ENCODE measurements around the gene AHNAK. TPM values are rescaled to one million over a fixed set of nuclear protein-coding genes. Genes with fewer than 3 reads are reported as not detected.
"Not testable (repeated sequence)": the region's sequence is repeated elsewhere in the genome, so short reads cannot be mapped to it uniquely, and the experiment has no call there.

AHNAK gene
- total RNA-seq, 4 donors from 2014 or later, result 874 to 1,336 (median 1,047) TPM

- ATAC-seq (ENCODE audit: low FRiP score) (no peak), DNase-seq (ENCODE audit: low spot score) (no peak)
Measured at GRCh38 chr11:62575156-62575555, 28.6 kb upstream of the AHNAK start.

GRCh38 chr11:62574363-62575071, 27.9 kb upstream of the AHNAK start:
- no peak for TF ChIP-seq CTCF (IDR thresholded peaks at IDR 0.05)
- DNase-seq (ENCODE audit: low spot score) (no peak), ATAC-seq (ENCODE audit: low FRiP score) (peak; percentile 17)

More at GRCh38 chr11:62575156-62575555, 28.6 kb upstream of the AHNAK start:
- TF ChIP-seq CTCF (IDR thresholded peaks at IDR 0.05), result no peak

- DNase-seq (ENCODE audit: low spot score) (peak; percentile 80), ATAC-seq (ENCODE audit: low FRiP score) (peak; percentile 97)
- TF ChIP-seq CTCF (IDR thresholded peaks at IDR 0.05), result no peak
Measured at GRCh38 chr11:62573592-62574362, 27.2 kb upstream of the AHNAK start, which contains the start of gene EEF1G. Gene EEF1G, minus strand, starts transcription at chr11:62573891. Its CDS starts 49 bp downstream, at chr11:62573842.

GRCh38 chr11:62573006-62573591, 26.5 kb upstream of the AHNAK start:
- no peak for TF ChIP-seq CTCF (IDR thresholded peaks at IDR 0.05)
- DNase-seq (ENCODE audit: low spot score) (no peak), ATAC-seq (ENCODE audit: low FRiP score) (peak; percentile 6)

GRCh38 chr11:62572431-62572830, 25.8 kb upstream of the AHNAK start:
- no peak for TF ChIP-seq CTCF (IDR thresholded peaks at IDR 0.05)

GRCh38 chr11:62571493-62571892, 24.9 kb upstream of the AHNAK start:
- not testable (repeated sequence) for ATAC-seq (ENCODE audit: low FRiP score); DNase-seq (ENCODE audit: low spot score)

More at GRCh38 chr11:62572431-62572830, 25.8 kb upstream of the AHNAK start:
- ATAC-seq (ENCODE audit: low FRiP score) (no peak), DNase-seq (ENCODE audit: low spot score) (no peak)

GRCh38 chr11:62570903-62571302, 24.3 kb upstream of the AHNAK start:
- not testable (repeated sequence) for DNase-seq (ENCODE audit: low spot score); ATAC-seq (ENCODE audit: low FRiP score)

Data from omental fat pad (tissue), 4 donors.